ENCODE results near the gene CLDN10. TPM values are rescaled to one million over a fixed set of nuclear protein-coding genes. Genes with fewer than 3 reads are reported as not detected.

The CLDN10 gene
- total RNA-seq, 4 donors from 2014 or later, result not detected

GRCh38 chr13:95523598-95523997, 28.9 kb upstream of the CLDN10 start:
- H3K4me1 ChIP-seq, result no peaks in the 10 kb centered on the region
- TF ChIP-seq POLR2A (IDR thresholded peaks at IDR 0.05), result no peak
- TF ChIP-seq, protein P1, sequence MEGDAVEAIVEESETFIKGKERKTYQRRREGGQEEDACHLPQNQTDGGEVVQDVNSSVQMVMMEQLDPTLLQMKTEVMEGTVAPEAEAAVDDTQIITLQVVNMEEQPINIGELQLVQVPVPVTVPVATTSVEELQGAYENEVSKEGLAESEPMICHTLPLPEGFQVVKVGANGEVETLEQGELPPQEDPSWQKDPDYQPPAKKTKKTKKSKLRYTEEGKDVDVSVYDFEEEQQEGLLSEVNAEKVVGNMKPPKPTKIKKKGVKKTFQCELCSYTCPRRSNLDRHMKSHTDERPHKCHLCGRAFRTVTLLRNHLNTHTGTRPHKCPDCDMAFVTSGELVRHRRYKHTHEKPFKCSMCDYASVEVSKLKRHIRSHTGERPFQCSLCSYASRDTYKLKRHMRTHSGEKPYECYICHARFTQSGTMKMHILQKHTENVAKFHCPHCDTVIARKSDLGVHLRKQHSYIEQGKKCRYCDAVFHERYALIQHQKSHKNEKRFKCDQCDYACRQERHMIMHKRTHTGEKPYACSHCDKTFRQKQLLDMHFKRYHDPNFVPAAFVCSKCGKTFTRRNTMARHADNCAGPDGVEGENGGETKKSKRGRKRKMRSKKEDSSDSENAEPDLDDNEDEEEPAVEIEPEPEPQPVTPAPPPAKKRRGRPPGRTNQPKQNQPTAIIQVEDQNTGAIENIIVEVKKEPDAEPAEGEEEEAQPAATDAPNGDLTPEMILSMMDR (IDR thresholded peaks at IDR 0.05), result no peak
- TF ChIP-seq POLR2AphosphoS5 (IDR thresholded peaks at IDR 0.05), result no peak
- no peak for TF ChIP-seq EP300 (IDR thresholded peaks at IDR 0.05; ENCODE audit: low read depth)
- no peak overlapping the region for H3K27ac ChIP-seq
- intact Hi-C loops (cut with DNase I; ENCODE audit: low total_unique reads), result no loop called here
- no peaks in the 10 kb centered on the region for H3K36me3 ChIP-seq
- no peaks in the 10 kb centered on the region for H3K27me3 ChIP-seq
- WGBS, 2 donors (ENCODE audit: low coverage in 1 of 2), result 46 to 50% methylated on average over 5 of the region's 5 CpGs
- in situ Hi-C loops (cut with MboI; ENCODE audit: low pct_ligation_motif_present in 1 of 4, low pct_unique_long_range_greater_than_20kb in 1 of 4, low sequenced_read_pairs in 3 of 4), result no loop called here
- no peak for DNase-seq
- no peaks in the 10 kb centered on the region for H3K9me3 ChIP-seq
- H3K4me3 ChIP-seq, result no peak overlapping the region

- intact Hi-C loops (cut with DNase I; ENCODE audit: low total_unique reads) (no loop called here), in situ Hi-C loops (cut with MboI; ENCODE audit: low pct_ligation_motif_present in 1 of 4, low pct_unique_long_range_greater_than_20kb in 1 of 4, low sequenced_read_pairs in 3 of 4) (no loop called here)
- H3K4me3 ChIP-seq, result no peak overlapping the region
- no peak for DNase-seq
- no peak overlapping the region for H3K27ac ChIP-seq
- 63 to 78% methylated on average over 5 to 6 of the region's 6 CpGs for WGBS, 2 donors (ENCODE audit: low coverage in 1 of 2)
- H3K36me3 ChIP-seq, result no peaks in the 10 kb centered on the region
- H3K4me1 ChIP-seq, result no peaks in the 10 kb centered on the region
- H3K27me3 ChIP-seq, result no peaks in the 10 kb centered on the region
- TF ChIP-seq POLR2A (IDR thresholded peaks at IDR 0.05), result no peak
- no peak for TF ChIP-seq POLR2AphosphoS5 (IDR thresholded peaks at IDR 0.05)
- TF ChIP-seq, protein P1 (IDR thresholded peaks at IDR 0.05), result no peak
- TF ChIP-seq EP300 (IDR thresholded peaks at IDR 0.05; ENCODE audit: low read depth), result no peak
- H3K9me3 ChIP-seq, result no peaks in the 10 kb centered on the region
Observed at GRCh38 chr13:95524264-95524901, 28.1 kb upstream of the CLDN10 start.

GRCh38 chr13:95527955-95528354, 24.6 kb upstream of the CLDN10 start:
- intact Hi-C loops (cut with DNase I; ENCODE audit: low total_unique reads), result no loop called here
- in situ Hi-C loops (cut with MboI; ENCODE audit: low pct_ligation_motif_present in 1 of 4, low pct_unique_long_range_greater_than_20kb in 1 of 4, low sequenced_read_pairs in 3 of 4), result loop anchor here in 1 of 4 donors (25.0 kb wide), 1 partner anchor 309 kb away; no protein-coding TSS in a partner anchor
- Histone ChIP-seq H3K9me3 (no peaks in the 10 kb centered on the region), H3K4me1 (no peaks in the 10 kb centered on the region), H3K27ac (no peak overlapping the region), H3K4me3 (no peak overlapping the region), H3K36me3 (no peaks in the 10 kb centered on the region), H3K27me3 (no peaks in the 10 kb centered on the region)
- no peak for DNase-seq
- 68 to 82% methylated on average over 1 of the region's 1 CpG for WGBS, 2 donors (ENCODE audit: low coverage in 1 of 2)
- TF ChIP-seq, protein P1 (IDR thresholded peaks at IDR 0.05), result no peak
- TF ChIP-seq POLR2AphosphoS5 (IDR thresholded peaks at IDR 0.05), result no peak
- no peak for TF ChIP-seq POLR2A (IDR thresholded peaks at IDR 0.05)
- TF ChIP-seq EP300 (IDR thresholded peaks at IDR 0.05; ENCODE audit: low read depth), result no peak

- peaks cover 0 to 3% (median 0%) of the 10 kb centered on the region in 4 donors for H3K4me1 ChIP-seq
- TF ChIP-seq POLR2AphosphoS5 (IDR thresholded peaks at IDR 0.05) (no peak), EP300 (IDR thresholded peaks at IDR 0.05; ENCODE audit: low read depth) (no peak), POLR2A (IDR thresholded peaks at IDR 0.05) (no peak)
- TF ChIP-seq, protein P1 (IDR thresholded peaks at IDR 0.05), result no peak
- H3K9me3 ChIP-seq, result no peaks in the 10 kb centered on the region
- H3K36me3 ChIP-seq, result no peaks in the 10 kb centered on the region
- intact Hi-C loops (cut with DNase I; ENCODE audit: low total_unique reads) (no loop called here), in situ Hi-C loops (cut with MboI; ENCODE audit: low pct_ligation_motif_present in 1 of 4, low pct_unique_long_range_greater_than_20kb in 1 of 4, low sequenced_read_pairs in 3 of 4) (loop anchor here in 2 of 4 donors (10.0 to 25.0 kb wide), 2 partner anchors 305 to 307 kb away; no protein-coding TSS in a partner anchor)
- no peaks in the 10 kb centered on the region for H3K27me3 ChIP-seq
- H3K27ac ChIP-seq, result no peak overlapping the region
- H3K4me3 ChIP-seq, result no peak overlapping the region
- no peak for DNase-seq
- 67 to 69% methylated on average over 5 of the region's 5 CpGs for WGBS, 2 donors (ENCODE audit: low coverage in 1 of 2)
Observed at GRCh38 chr13:95530178-95530577, 22.3 kb upstream of the CLDN10 start.

Data from transverse colon (tissue), 4 donors.